NCI-H2196 treated with DMSO at 0.1 percent for 48 hours (cell line): ENCODE measurements around the gene RPL13A.

Source experiments
- DNase-seq: peaks from one replicate; lab custom pipeline; 2025; ENCODE audit not compliant: unreplicated experiment; lab: John Stamatoyannopoulos, UW

Gene RPL13A

DNA sequence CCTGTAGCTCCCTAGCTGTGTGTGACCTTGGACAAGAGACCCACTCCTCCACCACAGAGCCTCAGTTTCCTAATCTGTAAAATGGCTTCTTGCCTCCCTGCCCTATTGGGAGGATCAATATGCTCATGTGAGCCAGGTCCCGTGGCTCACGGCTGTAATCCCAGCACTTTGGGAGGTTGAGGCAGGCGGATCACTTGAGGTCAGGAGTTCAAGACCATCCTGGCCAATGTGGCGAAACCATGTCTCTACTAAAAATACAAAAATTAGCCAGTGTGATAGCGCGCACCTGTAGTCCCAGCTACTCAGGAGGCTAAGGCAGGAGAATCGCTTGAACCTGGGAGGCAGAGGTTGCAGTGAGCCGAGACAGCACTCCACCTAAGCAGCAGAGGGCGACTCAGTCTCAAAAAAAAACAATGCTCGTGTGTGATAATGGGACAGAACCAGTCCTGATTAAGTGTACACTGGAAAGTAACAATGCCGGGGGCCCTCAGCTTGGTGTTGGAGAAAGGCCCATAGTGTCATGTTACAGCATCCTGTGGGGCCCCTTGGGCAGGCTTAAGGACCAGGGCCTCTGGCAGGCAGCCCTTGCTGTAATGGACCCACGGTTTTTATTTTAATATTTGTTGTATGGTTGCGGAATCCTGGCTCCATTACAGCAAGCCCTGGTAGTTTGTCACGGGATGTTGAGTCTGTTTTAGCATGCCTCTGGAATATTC is 15.6 kb downstream of the RPL13A start:
- peak; percentile 43 for DNase-seq

DNA sequence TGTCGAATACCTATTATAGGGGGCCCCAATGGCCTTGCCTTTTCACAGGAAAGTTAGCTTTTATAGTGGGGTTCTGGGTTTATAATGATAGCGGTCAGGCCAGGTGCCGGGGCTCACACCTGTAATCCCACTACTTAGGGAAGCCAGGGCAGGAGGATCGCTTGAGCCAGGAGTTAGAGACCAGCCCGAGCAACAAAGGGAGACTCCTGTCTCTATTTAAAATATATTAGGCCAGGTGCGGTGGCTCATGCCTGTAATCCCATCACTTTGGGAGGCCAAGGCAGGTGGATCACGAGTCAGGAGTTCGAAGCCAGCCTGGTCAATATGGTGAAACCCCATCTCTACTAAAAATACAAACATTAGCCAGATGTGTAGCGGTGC is 16.2 kb downstream of the RPL13A start:
- DNase-seq, result no peak

DNA sequence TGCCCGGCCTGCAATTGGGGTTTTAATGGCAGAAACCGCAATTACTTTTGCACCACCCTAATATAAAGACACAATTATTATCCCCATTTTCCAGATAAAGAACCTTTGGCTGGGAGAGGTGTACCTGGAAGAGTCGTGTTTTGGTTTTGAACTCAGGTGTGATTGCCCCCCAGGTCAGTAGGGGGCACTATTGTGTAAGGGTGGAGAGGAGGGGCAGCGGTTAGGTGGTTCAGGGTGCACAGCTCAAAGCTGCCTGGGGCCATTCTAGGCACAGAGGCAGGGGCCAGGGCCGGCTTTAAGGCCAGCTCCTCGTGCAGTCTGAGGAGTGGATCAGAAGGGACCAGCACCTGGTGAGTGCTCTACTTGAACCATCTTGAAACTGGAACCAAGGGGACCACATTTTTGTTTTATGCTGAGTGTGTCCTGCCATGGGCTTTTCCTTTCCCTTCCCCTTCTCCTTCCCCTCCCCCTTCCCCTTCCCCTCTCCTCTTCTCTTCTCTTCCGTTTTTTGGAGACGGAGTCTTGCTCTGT is 19.2 kb downstream of the RPL13A start:
- peak; percentile 9 for DNase-seq

DNA sequence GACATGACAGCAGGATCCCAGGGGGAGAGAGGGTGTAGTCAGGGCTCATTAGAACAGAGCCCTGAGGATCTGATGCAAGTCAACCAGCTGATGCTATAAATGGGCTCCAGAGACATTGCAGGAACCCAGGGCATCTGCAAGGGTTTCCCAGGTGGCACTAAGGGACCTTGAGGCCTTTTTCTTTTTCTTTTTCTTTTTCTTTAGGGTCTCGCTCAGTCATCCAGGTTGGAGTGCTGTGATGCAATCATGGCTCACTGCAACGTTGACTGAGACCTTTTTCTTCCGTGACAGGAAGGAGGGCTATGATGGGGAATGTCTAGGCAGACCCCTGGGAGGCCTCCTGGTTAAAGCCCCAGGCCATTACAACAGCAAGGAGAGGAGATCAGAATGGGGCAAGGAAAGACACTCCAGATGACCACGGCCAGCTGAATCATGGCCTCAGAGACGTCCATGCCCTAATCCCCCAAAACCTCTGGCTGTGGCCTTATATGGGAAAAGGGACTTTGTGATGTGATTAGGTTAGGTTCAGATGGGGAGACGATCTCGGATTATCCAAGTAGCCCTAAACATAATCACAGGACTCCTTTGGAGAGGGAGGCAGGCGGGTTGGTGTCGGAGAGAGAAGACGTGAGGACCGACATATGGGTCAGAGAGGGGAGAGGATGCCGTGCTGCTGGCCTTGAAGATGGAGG is 20.5 kb downstream of the RPL13A start:
- DNase-seq, result no peak

DNA sequence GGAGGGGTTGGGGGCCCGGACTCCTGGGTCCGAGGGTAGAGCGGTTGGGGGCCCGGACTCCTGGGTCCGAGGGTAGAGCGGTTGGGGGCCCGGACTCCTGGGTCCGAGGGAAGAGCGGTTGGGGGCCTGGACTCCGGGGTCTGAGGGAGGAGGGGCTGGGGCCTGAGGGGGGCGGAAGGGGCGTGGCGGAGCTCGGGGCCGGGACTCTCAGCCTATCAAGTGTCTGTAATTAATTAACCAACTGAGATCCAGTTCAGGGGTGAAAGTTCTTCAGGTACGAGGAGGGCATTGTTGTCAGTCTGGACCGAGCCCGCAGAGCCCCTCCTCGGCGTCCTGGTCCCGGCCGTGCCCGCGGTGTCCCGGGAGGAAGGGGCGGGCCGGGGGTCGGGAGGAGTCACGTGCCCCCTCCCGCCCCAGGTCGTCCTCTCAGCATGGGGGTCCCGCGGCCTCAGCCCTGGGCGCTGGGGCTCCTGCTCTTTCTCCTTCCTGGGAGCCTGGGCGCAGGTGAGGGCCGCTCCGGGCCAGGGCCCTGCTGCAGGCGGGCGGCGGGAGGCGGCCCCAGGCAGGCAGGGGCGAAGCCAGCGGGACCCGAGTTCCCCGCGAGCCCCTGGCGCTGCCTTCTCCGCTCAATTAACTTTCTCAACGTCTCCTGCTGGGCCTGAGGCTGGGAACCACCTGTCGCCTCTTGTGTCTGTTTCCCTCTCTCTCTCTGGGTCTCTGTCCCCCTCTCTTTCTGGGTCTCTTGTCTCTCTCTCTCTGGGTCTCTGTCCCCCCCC is 25.8 kb downstream of the RPL13A start:
- DNase-seq, result no peak

DNA sequence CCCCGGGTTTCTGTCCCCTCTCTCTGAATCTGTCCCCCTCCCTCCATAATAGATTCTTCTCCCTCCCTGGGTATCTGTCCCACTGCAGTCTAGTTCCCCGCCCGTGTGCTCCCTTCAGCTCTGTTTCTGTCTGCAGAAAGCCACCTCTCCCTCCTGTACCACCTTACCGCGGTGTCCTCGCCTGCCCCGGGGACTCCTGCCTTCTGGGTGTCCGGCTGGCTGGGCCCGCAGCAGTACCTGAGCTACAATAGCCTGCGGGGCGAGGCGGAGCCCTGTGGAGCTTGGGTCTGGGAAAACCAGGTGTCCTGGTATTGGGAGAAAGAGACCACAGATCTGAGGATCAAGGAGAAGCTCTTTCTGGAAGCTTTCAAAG is 26.3 kb downstream of the RPL13A start:
- DNase-seq, result no peak

DNA sequence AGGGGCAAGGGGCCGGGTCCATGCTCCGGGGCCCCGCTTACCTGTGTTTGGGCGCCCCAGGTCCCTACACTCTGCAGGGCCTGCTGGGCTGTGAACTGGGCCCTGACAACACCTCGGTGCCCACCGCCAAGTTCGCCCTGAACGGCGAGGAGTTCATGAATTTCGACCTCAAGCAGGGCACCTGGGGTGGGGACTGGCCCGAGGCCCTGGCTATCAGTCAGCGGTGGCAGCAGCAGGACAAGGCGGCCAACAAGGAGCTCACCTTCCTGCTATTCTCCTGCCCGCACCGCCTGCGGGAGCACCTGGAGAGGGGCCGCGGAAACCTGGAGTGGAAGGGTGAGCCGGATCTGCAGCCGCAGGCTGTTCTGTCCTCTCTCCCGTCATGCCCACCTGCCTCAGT is 26.7 kb downstream of the RPL13A start:
- no peak for DNase-seq

DNA sequence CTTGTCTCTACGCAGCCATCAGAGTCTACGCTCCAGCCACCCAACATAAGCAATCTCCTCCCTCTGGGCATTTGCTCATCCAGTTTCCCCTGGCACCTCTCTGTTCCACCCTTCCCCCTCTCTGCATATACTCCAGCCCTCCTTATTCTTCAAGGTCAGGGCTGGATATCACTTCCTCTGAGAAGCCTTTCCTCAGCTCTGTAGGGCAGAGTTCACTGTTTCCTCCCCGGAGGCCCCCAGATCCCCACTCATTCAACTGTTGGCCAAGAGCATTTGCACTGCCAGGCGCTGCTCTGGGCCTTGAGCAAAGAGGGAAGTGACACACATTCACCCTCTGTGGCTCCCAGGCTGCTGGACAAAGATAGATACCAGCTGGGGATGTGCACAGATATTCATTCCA is 28.4 kb downstream of the RPL13A start:
- no peak for DNase-seq

DNA sequence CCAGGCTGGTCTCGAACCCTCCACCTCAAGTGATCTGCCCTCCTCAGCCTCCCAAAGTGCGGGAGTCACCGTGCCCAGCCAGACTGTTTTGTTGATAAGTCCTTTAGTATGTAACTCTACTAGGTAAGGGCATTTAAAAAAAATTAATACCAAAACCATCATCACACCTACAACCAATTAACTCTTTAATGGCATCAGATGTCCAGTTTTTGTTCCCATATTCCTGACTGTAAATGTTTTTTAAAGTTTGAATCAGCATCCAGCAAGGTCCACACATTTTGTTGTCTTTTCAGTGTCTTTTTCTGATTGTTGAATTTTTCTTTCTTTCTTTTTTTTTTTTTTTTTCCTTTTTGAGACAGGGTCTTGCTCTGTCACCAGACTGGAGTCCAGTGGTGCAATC is 30.6 kb downstream of the RPL13A start:
- no peak for DNase-seq

DNA sequence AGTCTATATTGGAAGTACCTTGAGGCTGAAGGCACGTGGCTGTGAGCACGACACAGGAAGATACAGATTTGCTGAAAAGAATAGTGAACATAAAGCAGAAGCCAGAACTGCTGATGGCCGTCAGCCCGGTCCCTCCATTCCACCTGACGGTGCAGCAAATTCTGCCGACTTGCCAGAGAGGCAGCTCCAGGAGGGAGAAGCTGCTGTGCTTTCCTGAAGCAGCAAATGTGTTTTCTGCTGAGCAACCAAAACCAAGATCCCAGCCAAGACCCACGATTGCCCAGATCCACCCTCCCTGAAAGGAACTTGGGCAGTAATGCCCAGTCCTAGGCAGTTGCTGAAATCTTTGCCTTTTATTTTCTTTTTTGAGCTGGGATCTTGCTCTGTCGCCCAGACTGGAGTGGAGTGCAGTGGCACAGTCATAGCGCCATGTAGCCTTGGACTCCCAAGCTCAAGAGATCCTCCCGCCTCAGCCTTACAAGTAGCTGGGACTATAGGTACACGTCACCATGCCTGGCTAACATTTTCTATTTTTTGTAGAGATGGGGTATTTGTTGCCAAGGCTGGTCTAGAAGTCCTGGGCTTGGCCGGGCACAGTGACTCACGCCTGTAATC is 33.4 kb downstream of the RPL13A start:
- no peak for DNase-seq

DNA sequence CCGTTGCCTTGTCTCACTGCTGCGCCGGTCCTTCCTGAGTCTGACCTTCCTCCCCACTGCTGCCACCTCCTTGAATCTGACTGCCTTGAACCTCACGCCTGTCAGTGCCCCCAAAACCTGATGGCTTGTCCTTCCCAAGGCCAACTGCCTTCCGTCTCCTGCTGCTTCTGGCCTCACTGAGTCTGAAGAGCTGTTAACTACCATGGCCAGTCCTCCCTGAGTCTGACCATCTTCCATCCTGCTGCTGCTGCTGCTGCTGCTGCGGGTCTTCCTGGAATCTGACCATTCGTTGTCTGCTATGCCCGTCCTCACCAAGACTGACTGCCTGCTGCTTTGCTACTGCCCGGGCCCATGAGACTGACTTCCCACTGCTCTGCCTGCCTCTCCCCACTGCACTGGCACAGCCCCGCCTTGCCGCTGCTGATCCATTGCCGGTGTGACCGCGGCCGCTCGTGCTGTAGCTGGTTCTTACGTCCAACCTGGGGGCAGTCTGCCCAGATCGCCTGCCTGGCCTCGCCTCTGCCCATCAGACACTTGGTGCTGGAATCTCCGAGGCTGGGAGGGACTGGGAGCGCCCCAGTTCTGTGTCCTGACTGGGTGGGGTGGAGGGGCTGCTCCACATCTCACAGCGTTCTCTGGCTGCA is 37.5 kb downstream of the RPL13A start:
- no peak for DNase-seq

DNA sequence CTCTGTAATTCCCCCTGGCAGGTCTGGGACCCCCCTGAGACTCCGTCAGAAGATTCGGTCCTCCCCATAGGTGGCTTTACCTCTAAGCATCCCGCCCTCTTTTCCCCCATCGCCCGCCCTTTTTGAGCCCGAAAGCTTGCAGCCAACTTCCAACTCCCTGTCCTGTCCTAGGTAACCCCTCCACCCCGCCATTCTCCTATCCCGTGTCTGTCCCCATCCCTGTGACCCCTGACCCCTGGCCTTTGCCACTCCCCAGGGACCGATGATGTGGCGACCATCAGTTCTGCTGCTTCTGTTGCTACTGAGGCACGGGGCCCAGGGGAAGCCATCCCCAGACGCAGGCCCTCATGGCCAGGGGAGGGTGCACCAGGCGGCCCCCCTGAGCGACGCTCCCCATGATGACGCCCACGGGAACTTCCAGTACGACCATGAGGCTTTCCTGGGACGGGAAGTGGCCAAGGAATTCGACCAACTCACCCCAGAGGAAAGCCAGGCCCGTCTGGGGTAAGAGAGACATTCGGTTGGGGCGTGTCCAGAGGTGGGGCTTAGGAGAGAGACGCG is 40.9 kb downstream of the RPL13A start:
- DNase-seq, result no peak

DNA sequence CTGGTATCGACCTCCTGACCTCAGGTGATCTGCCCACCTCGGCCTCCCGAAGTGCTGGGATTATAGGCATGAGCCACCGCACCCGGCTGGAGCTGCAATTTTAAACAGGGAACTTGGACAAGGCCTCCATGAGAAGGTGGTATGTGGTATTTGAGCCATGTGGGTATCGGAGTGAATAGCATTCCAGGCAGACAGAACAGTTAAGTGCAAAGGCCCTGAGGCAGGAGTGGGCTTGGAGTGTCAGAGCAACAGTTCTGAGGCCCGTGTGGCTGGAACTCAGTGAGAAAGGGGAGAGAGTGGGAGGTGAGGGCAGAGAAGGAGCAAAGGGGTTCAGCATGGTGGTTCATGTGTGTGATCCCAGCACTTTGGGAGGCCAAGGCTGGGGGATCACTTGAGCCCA is 43.3 kb downstream of the RPL13A start:
- no peak for DNase-seq

DNA sequence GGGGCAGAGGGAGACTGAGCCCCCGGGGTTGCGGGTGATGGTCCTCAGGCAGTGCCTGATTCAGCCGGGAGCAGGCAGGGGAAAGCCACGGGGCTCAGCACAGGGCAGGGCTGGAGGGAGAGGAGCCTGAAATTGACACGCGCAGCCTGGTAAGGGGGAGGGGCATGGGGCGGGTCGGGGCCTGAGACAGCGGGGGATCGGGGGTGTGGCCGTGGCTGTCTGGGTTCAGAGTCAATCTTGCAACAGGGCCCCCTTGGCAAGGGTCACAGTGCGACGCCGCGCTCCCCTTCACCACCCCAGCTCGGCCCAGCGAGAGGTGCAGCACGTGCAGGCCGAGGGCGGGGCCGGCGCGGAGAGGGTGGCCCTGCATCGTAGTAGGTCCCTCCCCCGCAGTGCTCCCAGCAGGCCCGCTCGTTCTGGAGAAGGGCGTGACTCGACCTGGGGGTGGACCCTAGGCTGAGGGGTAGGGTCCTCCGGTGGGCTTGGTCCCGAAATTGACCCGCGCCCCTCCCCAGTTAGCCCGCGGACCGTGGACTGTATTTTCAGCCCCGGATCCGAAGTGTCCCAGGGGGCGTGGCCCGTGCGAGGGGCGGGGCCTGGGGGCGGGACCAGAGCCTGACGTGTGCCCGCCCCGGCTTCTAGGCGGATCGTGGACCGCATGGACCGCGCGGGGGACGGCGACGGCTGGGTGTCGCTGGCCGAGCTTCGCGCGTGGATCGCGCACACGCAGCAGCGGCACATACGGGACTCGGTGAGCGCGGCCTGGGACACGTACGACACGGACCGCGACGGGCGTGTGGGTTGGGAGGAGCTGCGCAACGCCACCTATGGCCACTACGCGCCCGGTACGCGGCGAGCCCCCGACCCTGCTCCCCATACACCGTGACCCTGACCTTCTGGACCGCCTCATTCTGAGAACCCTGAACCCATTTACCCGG is 46.4 kb downstream of the RPL13A start:
- DNase-seq, result peak; percentile 67

DNA sequence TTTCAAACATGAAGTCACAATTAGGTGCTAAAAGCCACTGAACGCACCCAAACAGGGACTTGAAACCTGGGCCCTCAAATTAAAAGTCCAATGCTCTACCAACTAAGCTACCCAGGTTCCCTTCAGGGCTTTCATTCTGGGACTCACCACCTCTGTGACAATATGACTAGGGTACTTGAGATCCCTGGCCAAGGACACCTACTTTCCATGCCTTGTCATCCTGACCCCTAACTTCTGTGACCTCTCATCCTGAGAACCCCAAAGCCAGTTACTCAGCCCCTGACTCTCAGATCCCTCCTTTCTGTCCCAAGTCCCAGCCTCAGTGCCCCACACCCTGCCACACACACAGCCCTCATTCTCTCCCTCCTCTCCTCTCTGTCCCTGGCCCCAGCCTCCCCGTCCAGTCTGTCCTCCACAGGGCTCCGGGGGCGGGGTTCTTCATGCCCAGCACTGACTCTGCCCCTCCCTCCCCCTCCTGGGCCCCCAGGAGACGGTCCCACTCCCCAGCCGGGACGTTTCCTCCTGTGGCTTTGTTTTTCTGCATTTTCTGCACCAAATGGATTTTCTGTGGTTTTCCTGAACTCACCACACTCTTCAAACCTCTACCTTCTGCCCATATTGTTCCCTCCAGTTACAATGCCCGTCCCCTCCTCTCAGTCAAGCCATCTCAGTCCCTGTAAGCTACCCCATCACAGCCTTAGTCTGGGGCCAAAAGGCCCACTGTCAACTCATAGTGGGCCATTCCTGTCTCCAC is 47.4 kb downstream of the RPL13A start:
- no peak for DNase-seq

DNA sequence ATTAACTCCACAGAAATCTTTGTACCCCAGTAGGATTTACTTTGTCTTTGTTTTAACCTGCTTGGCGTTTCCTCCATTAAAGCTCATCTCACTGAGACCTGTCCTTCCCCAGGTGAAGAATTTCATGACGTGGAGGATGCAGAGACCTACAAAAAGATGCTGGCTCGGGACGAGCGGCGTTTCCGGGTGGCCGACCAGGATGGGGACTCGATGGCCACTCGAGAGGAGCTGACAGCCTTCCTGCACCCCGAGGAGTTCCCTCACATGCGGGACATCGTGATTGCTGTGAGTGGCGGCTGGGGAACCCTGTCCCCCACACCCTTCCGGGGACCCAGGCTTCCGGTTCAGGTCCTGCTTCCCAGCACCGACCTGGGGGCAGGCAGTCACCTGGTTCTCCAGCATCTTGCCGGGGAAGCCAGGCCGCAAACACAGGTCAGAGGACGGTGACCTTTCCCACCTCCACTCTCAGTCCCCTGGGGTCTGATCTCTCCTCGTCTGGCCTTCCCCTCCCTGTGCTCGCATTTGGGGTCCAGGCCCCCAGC is 49.6 kb downstream of the RPL13A start:
- no peak for DNase-seq

DNA sequence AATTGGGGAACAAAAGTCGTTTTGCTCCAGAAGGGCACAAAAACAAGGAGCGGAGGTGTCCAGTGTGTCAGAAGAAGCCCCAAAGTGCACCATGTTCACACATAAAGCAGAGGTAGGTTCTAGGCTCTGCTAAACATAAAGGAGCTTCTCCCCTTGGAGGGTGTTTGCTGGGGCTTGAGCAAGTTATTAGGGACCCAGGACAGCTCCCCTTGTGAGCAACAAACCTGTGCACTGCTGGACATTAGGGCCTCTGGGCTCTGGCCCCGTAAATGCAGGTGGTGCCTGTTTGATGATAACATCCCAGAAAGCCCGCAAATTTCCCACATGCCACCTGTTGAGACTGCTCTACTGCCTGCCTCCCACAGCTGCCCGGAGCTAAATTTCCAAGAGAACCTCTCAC is 51.2 kb downstream of the RPL13A start:
- no peak for DNase-seq

DNA sequence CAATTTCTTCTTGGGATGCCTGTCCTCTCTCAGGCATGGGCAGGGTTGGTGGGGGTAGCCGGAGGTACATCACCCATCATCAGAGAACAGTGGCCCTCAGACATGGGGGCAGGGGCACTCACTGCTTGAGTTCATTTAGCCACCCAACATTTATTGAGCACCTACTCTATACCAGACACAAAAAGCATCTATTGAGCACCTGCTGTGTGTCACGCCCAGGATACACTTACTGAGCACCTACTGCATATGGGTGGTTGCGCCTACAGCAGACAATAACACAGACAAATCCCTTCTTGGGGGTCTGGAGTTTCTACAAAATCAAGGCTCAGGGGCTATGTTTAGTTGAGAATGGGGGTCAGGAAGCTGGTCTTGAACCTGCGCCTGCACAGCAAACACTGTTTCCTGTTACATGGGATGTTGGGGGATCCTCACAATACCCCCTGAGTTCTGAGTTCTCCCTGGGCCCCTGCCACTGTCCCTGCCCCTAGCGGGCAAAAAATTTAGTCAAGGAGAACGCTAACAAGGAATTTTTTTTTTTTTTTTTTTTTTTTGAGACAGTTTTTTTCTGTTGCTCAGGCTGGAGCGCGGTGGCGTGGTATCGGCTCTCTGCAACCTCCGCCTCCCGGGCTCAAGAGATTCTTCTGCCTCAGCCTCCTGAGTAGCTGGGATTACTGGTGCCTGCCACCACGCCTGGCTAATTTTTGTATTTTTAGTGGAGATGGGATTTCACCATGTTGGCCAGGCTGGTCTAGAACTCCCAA is 52.0 kb downstream of the RPL13A start:
- no peak for DNase-seq
